ENCODE results near the gene SNCAIP. TPM values are rescaled to one million over a fixed set of nuclear protein-coding genes. Genes with fewer than 3 reads are reported as not detected.

The SNCAIP gene
- total RNA-seq, 1 experiment from 2014 or later = 3.0 TPM

GRCh38 chr5:122375801-122376200, 63.8 kb downstream of the SNCAIP start:
- Histone ChIP-seq H2AFZ (ENCODE audit: low read length) (no peak overlapping the region), H3K23me2 (ENCODE audit: insufficient read length, low read depth, low read length, poor library complexity, severe bottlenecking) (no peaks in the 10 kb centered on the region), H2BK20ac (ENCODE audit: low read depth, low read length, poor library complexity, severe bottlenecking) (no peak overlapping the region), H4K20me1 (ENCODE audit: control insufficient read depth, insufficient read depth, insufficient read length) (no peaks in the 10 kb centered on the region), H4K5ac (ENCODE audit: insufficient read length, low read depth, low read length) (no peak overlapping the region), H3K23ac (ENCODE audit: insufficient read length, low read depth, low read length) (no peak overlapping the region), H3K56ac (ENCODE audit: insufficient read length, low read depth, low read length) (no peak overlapping the region), H3K4ac (ENCODE audit: low read depth, low read length) (no peak overlapping the region), H3K27ac (ENCODE audit: insufficient read length, low read depth, low read length) (no peak overlapping the region), H3K79me2 (ENCODE audit: insufficient read depth, low read length) (no peaks in the 10 kb centered on the region), H3K79me1 (ENCODE audit: insufficient read depth, low read depth, low read length, poor library complexity, severe bottlenecking) (no peaks in the 10 kb centered on the region), H2BK15ac (ENCODE audit: low read depth, low read length) (no peak overlapping the region), H3K14ac (ENCODE audit: insufficient read depth, low read length) (no peak overlapping the region), H4K91ac (ENCODE audit: insufficient read length, low read depth, low read length) (no peak overlapping the region), H3K27me3 (ENCODE audit: insufficient read depth, low read length) (no peaks in the 10 kb centered on the region), H3T11ph (ENCODE audit: low read length) (no peak overlapping the region), H2BK12ac (ENCODE audit: insufficient read length, low read depth, low read length) (no peak overlapping the region), H3K9ac (ENCODE audit: extremely low read depth, insufficient read length, low read length) (no peak overlapping the region), H2BK120ac (ENCODE audit: low read depth, low read length, poor library complexity, severe bottlenecking) (no peak overlapping the region), H2AK5ac (ENCODE audit: insufficient read length, low read length) (no peak overlapping the region), H3K4me2 (ENCODE audit: insufficient read depth, insufficient read length, low read length) (no peak overlapping the region), H2BK5ac (ENCODE audit: insufficient read length, low read length) (no peak overlapping the region), H3K4me1 (ENCODE audit: insufficient read depth, low read length) (no peaks in the 10 kb centered on the region), H4K8ac (replicated peaks; ENCODE audit: insufficient read length, low read depth, low read length) (no peak overlapping the region), H3K18ac (ENCODE audit: insufficient read length, low read depth, low read length) (no peak overlapping the region), H3K9me3 (ENCODE audit: control insufficient read depth, low read depth, low read length) (no peaks in the 10 kb centered on the region)
- H3K27me3 Mint-ChIP-seq (ENCODE audit: low read depth) = no peaks in the 10 kb centered on the region
- no peak overlapping the region for H3K4me3 Mint-ChIP-seq
- no CpG with 5 or more reads among the region's 2 CpGs for WGBS (ENCODE audit: extremely low coverage, insufficient read length, low lambda C conversion rate)
- DNase-seq = no peak
- H3K4me1 Mint-ChIP-seq = no peaks in the 10 kb centered on the region
- no peak overlapping the region for H3K27ac Mint-ChIP-seq
- peaks cover 2 to 6% of the 10 kb centered on the region in 2 experiments; a peak in 2 of 5 replicates for H3K9me3 Mint-ChIP-seq
- TF ChIP-seq, protein P1, sequence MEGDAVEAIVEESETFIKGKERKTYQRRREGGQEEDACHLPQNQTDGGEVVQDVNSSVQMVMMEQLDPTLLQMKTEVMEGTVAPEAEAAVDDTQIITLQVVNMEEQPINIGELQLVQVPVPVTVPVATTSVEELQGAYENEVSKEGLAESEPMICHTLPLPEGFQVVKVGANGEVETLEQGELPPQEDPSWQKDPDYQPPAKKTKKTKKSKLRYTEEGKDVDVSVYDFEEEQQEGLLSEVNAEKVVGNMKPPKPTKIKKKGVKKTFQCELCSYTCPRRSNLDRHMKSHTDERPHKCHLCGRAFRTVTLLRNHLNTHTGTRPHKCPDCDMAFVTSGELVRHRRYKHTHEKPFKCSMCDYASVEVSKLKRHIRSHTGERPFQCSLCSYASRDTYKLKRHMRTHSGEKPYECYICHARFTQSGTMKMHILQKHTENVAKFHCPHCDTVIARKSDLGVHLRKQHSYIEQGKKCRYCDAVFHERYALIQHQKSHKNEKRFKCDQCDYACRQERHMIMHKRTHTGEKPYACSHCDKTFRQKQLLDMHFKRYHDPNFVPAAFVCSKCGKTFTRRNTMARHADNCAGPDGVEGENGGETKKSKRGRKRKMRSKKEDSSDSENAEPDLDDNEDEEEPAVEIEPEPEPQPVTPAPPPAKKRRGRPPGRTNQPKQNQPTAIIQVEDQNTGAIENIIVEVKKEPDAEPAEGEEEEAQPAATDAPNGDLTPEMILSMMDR (conservative IDR thresholded peaks at IDR 0.05) = no peak
- H3K36me3 Mint-ChIP-seq (ENCODE audit: insufficient read depth in 1 of 3, low read depth in 3 of 3) = peaks cover 0 to 4% (median 3%) of the 10 kb centered on the region in 3 experiments; a peak in 3 of 7 replicates
